Stimulated activated CD8-positive, alpha-beta memory T cell treated with anti-CD3 and anti-CD28 coated beads, Interleukin-12 subunit alpha, Interleukin-12 subunit beta, amount 100 ng/mL, for 24 hours (primary cell): ENCODE measurements around the gene ZSCAN2.

Source experiments
- DNase-seq: peaks from one replicate; pipeline ENCODE4 v3.0.0-alpha.2; 2020; ENCODE audit errors: extremely low read depth

ZSCAN2 gene

GRCh38 chr15:84598250-84598649, 2.6 kb upstream of the ZSCAN2 start:
- DNase-seq: no peak

DNA sequence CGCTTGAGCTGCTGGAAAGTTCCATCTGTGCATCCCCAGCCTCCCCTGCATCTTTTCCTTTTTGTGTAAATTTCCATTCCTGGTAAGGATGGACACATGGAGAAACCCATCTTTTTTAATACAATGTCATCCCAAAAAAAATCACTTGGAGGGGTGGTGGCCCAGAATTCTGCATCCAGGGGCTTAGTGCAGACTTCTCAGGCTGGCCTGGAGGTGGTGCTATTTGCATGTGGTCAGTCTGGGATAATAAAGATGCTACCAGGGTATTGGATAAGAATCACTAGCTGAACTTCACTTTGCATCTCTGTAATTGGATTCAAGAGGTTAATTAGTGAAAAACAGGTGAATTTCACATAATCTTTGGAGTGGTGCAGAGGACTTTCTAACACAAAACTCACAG, 1.8 kb upstream of the ZSCAN2 start:
- no peak for DNase-seq

GRCh38 chr15:84599906-84600305, 903 bp upstream of the ZSCAN2 start:
- DNase-seq: no peak

- DNase-seq: peak; percentile 30
Observed at GRCh38 chr15:84600331-84600686, 500 bp upstream of the ZSCAN2 start.

DNA sequence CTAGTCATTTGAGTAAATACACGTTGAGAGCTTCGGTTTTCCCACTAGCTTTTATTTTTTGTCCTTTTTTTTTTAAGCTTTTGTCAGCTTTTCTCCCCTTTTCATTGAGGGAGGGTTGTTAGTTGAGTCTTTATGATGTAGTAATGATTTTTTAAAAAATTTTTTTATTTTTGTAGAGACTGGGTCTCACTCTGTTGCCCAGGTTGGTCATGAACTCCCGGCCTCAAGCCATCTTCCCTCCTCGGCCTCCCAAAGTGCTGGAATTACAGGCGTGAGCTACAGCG, 688 bp downstream of the ZSCAN2 start:
- no peak for DNase-seq

DNA sequence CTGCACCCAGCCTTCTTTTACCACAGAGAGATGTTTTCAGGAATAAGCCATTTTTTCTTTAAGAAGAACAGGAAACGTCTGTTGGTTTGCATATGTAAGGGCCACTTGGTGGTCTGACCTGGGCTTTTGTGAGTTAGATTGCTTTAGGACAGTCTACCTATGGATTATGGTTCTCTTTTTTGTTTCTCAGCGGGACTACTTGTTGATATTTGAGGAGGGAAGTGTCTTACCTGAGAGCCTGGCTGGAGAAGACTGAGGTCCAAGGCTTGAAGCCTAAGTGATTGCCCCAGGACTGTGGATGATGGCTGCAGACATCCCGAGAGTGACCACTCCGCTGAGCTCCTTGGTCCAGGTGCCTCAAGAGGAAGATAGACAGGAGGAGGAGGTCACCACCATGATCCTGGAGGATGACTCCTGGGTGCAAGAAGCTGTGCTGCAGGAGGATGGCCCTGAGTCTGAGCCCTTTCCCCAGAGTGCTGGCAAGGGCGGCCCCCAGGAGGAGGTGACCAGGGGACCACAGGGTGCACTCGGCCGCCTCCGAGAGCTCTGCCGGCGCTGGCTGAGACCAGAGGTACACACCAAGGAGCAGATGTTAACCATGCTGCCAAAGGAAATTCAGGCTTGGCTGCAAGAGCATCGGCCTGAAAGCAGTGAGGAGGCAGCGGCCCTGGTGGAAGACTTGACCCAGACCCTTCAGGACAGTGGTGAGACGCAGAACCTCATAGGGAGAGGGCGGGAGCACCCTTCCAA, 3.0 kb downstream of the ZSCAN2 start:
- DNase-seq: no peak

GRCh38 chr15:84604826-84605553, 4.2 kb downstream of the ZSCAN2 start:
- peak; percentile 41 for DNase-seq

- DNase-seq: no peak
Observed at GRCh38 chr15:84605554-84605882, 4.7 kb downstream of the ZSCAN2 start.

GRCh38 chr15:84606653-84607120, 5.9 kb downstream of the ZSCAN2 start:
- no peak for DNase-seq

GRCh38 chr15:84608707-84609284, 8.0 kb downstream of the ZSCAN2 start:
- DNase-seq: no peak

GRCh38 chr15:84609818-84610525, 9.2 kb downstream of the ZSCAN2 start:
- DNase-seq: no peak

DNA sequence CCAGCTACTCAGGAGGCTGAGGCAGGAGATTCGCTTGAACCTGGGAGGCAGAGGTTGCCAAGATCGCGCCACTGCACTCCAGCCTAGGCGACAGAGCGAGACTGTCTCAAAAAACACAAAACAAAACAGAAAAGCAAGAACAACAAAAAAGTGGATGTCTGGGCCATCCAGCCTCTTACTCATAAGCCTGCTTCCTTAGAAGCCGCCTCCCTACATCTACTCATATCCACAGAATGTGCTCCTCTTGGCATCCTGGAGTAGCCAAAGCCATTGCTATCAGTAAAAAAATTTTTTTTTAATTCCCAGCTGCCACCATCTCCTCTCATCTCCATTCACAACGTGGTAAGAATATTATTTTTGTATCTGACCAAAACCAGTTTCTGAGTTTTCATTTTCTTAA, 10.8 kb downstream of the ZSCAN2 start:
- no peak for DNase-seq

DNA sequence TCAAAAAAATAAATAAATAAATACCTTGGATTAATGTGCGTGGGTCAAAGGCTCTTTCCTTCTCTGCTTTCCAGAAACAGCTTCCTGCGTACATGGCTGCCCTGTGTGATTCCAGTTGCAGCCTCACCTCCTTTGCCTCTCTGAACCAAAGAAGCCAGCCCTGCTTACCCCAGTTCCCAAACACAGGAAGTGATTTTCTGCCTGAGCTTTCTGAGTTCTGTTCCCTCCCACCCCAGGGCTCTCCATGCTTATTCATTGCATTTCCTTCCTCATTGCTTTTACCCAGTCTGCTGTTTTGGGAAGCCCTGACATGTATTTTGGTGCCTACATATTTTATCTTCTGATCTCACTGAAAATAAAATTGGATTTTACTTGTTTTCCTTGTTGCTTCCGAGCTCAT, 15.4 kb downstream of the ZSCAN2 start:
- no peak for DNase-seq

GRCh38 chr15:84620626-84621025, 19.8 kb downstream of the ZSCAN2 start:
- DNase-seq: no peak

DNA sequence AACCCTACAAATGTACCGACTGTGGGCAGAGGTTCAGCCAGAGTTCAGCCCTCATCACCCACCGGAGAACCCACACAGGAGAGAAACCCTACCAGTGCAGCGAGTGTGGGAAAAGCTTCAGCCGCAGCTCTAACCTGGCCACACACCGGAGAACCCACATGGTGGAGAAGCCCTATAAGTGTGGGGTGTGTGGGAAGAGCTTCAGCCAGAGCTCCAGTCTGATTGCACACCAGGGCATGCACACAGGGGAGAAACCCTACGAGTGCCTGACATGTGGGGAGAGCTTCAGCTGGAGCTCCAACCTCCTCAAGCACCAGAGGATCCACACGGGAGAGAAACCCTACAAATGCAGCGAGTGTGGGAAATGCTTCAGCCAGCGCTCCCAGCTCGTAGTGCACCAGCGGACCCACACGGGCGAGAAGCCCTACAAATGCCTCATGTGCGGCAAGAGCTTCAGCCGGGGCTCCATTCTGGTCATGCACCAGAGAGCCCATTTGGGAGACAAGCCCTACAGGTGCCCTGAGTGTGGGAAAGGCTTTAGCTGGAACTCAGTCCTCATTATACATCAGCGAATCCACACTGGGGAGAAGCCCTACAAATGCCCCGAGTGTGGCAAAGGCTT, 20.7 kb downstream of the ZSCAN2 start:
- no peak for DNase-seq

DNA sequence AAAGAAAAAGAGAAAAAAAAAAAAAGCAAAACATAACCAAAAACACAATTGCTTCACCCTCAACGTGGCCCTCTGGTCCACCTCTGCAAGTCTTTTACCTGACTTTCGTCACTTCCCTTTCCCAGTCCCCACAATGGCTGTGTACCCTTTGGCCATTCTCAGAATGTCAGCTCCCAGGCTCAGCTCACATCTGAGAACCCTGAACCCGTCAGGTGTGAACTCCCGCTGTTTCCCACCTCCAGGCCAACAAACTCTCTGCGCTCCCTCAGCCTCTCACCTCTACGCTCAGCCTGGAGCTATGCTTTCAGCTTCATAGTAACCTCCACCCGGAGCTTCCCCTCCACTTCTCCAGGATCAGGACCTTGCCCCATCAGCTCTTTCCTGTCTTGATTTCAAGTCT, 23.6 kb downstream of the ZSCAN2 start:
- no peak for DNase-seq

DNA sequence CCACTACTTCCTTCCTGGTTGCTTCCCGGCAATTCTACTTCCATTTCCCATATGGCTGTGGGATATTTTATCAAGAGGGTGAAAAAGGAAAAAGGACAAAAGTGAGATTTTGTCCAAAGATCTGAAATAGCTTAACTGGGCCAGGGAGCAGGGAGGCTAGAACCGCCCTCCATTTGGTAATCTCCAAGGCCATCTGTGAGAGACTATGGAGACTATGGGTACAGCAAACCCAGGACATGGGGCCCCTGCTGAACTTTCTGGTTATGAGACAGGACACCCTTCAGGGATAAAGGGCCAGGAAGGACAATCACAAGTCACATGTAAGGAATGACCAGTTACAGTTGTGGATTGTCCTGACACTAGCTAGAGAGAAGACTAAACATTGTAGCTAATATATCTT, 24.3 kb downstream of the ZSCAN2 start:
- no peak for DNase-seq

DNA sequence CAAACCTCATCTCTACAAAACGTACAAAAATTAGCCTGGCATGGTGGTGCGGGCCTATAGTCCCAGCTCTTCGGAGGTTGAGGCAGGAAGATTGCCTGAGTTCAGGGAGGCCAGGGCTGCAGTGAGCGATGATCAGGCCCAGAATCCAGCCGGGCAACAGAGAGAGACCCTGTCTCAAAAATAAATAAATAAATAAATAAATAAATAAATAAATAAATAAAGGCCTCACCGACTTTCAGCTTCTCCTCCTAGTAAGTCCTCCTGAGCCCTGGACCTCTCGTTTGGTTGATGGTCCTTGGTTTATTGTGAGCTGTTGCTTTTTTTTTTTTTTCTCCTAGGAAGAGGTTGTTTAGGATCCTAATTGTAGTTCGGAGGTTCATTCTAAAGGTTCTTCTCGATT, 28.2 kb downstream of the ZSCAN2 start:
- no peak for DNase-seq

GRCh38 chr15:84631706-84632272, 31.0 kb downstream of the ZSCAN2 start:
- no peak for DNase-seq

DNA sequence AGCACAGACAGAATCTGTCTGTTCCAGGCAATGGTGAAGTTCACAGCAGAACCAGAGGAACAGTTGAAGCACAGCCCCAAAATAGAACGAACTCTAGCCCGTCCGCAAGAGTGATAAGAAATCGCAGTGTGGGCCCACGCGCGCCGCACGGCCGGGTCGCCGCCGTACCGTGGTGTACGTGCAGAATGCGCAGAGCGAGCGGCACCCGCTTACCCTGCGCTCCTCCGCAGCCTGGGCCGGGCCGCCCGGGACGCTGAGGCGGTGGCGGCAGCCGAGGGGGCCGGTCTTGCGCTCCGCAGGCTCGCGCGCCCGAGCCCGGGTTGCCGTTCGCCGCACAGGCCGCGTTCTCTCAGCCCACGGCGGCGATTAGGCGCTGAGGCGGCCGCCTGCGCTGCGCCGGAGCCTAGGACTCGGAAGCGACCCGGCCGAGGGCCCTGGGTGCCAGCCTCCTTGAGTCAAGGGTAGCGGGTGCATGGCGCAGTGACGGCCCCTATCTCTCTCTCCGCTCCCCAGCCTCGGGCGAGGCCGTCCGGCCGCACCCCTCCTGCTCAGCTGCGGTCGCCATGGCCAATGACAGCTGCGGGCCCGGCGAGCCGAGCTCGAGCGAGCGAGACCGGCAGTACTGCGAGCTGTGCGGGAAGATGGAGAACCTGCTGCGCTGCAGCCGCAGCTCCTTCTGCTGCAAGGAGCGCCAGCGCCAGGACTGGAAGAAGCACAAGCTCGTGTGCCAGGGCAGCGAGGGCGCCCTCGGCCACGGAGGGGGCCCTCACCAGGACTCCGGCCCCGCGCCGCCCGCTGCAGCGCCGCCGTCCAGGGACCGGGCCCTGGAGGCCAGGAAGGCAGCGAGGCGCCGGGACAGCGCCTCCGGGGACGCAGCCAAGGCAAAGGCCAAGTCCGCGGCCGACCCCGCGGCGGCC, 32.8 kb downstream of the ZSCAN2 start:
- peak; percentile 20 for DNase-seq
